Breast epithelium (tissue), 3 donors: Measurements from ENCODE around the gene MTMR1.

Experiments used
- CTCF ChIP-seq, 3 donors: fragments of 450-650 bp; IDR thresholded peaks; one replicate each; pipeline ENCODE4 v1.5.1; 2016 to 2017; ENCODE audit warnings: antibody characterized with exemption in 3 of 3, mild to moderate bottlenecking in 3 of 3, moderate library complexity in 3 of 3
- POLR2A ChIP-seq: fragments of 450-650 bp; IDR thresholded peaks from one replicate; pipeline ENCODE4 v1.6.1; 2016; ENCODE audit warnings: antibody characterized with exemption, mild to moderate bottlenecking, moderate library complexity
- POLR2AphosphoS5 ChIP-seq, 3 donors: sonication (generic); formaldehyde crosslinking; IDR thresholded peaks; one replicate each; pipeline ENCODE4 v1.6.1; 2017; ENCODE audit warnings: antibody characterized with exemption in 3 of 3

DNA sequence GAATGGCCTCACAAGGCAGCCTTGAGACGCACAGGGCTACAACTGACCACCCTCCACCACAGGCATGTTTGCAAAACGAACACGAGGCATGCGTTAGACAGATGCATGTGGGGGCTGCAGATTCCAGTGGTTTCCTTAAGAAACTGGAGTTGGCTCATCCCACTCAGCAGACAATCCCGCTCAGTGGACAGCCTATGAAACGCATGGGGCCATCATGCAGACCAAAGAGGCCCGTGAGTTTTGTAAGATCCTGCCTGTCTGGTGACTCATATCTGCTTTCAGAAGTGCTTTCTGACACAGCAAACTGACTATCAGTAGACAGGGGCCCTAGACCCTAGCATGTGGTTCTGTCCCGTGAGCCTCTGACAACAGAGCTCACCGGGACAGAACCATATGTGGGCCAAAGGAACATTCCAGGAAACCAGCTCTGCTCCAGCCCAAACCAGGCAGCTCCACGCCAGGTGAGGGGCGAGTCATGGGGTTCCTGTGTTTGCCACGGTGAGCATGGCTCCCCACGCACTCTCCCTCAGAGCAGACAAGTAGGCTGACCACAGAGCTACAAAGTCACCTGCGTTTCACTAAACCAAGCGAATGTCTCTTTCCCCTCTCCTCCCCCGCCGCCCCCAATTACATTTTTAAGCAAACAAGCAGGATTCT, 74.4 kb downstream of the MTMR1 start:
- TF ChIP-seq POLR2A (no peak), CTCF (IDR thresholded peaks at IDR 0.05) (no peak), POLR2AphosphoS5 (IDR thresholded peaks at IDR 0.05) (no peak)
